K562 (cell line): ENCODE measurements around the gene NTRK3.

ENCODE experiments used
- BRCA1 ChIP-seq, 2 experiments: fragments of 450-650 bp in 1 of 2; sonication (generic) in 1 of 2; formaldehyde crosslinking in 1 of 2; IDR thresholded peaks; 2 replicates each; pipeline versions ENCODE4 v1.5.0 to v1.6.1; 2017 to 2020; ENCODE audit warnings: mild to moderate bottlenecking in 1 of 2, missing genetic modification reagents in 1 of 2
- JUND ChIP-seq, 2 experiments: IDR thresholded peaks; 2 replicates in 1 of 2; 3 replicates in 1 of 2; pipeline ENCODE4 v1.6.1; 2011; ENCODE audit warnings: borderline replicate concordance in 2 of 2, low read depth in 2 of 2, low read length in 2 of 2, improper control_type of control experiment in 1 of 2, missing biosample characterization in 1 of 2, missing genetic modification characterization in 1 of 2, missing genetic modification reagents in 1 of 2
- L3MBTL2 ChIP-seq: fragments of 450-650 bp; IDR thresholded peaks from 2 replicates; pipeline ENCODE4 v1.6.1; 2016; ENCODE audit warnings: mild to moderate bottlenecking, moderate library complexity
- POLR2AphosphoS5 ChIP-seq: IDR thresholded peaks from 2 replicates; pipeline ENCODE4 v1.6.1; 2011; ENCODE audit warnings: mild to moderate bottlenecking, low read depth, low read length, moderate library complexity; ENCODE audit not compliant: control insufficient read depth, insufficient read depth
- ZBTB8A ChIP-seq: fragments of 450-650 bp; IDR thresholded peaks from 2 replicates; pipeline ENCODE4 v1.6.1; 2018; ENCODE audit warnings: mild to moderate bottlenecking, moderate library complexity; ENCODE audit not compliant: partially characterized antibody

DNA sequence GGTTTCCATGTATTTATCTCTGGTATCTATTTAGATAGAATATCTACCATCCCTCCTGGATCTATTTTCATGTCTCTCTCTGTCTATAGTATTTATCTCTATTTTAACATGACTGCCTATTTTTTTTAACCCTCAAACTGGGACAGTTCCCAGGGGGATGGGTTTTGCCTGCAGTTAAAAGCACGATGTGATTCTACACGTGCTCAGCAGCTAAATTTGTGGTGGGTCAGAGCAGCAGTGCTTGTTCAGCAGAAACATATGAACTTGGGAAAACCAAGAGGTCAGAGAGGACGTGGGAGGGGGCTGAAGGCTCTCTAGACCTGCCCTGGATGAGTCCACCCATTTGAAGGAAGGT, 189.2 kb downstream of the NTRK3 start:
- TF ChIP-seq JUND (IDR thresholded peaks at IDR 0.05; ENCODE audit: borderline replicate concordance, low read depth, low read length), result no peak
- TF ChIP-seq JUND (tag; IDR thresholded peaks at IDR 0.05; ENCODE audit: borderline replicate concordance, low read depth, low read length), result no peak
- TF ChIP-seq ZBTB8A, result no peak
- TF ChIP-seq POLR2AphosphoS5, result no peak
- no peak for TF ChIP-seq BRCA1 (IDR thresholded peaks at IDR 0.05)
- no peak for TF ChIP-seq BRCA1 (CRISPR knock-in tag; IDR thresholded peaks at IDR 0.05)
- TF ChIP-seq L3MBTL2, result no peak
